Measurements from ENCODE around the gene SEMA5A.

Gene SEMA5A

DNA sequence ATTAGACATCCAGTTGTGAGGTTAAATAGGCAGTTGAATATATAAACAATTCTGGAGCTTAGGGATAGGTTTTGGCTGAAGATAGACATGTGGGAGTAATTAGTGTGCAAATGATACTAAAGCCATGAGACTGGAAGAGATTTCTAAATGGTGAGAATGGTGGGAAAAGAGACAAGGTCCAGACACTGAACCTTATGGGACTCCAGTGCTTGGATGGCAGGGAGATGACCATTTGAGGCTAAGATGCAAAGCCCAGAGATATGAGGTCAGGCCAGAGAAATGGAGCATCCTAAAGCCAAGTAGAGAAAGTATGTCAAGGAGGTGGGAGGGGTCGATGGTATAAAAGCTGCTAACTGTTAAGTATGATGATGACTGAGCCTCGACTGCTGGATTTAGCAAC lies 115.6 kb downstream of the SEMA5A start:
- TF ChIP-seq, protein P1, sequence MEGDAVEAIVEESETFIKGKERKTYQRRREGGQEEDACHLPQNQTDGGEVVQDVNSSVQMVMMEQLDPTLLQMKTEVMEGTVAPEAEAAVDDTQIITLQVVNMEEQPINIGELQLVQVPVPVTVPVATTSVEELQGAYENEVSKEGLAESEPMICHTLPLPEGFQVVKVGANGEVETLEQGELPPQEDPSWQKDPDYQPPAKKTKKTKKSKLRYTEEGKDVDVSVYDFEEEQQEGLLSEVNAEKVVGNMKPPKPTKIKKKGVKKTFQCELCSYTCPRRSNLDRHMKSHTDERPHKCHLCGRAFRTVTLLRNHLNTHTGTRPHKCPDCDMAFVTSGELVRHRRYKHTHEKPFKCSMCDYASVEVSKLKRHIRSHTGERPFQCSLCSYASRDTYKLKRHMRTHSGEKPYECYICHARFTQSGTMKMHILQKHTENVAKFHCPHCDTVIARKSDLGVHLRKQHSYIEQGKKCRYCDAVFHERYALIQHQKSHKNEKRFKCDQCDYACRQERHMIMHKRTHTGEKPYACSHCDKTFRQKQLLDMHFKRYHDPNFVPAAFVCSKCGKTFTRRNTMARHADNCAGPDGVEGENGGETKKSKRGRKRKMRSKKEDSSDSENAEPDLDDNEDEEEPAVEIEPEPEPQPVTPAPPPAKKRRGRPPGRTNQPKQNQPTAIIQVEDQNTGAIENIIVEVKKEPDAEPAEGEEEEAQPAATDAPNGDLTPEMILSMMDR (conservative IDR thresholded peaks at IDR 0.05), result no peak
- H3K27ac ChIP-seq, result no peak overlapping the region

DNA sequence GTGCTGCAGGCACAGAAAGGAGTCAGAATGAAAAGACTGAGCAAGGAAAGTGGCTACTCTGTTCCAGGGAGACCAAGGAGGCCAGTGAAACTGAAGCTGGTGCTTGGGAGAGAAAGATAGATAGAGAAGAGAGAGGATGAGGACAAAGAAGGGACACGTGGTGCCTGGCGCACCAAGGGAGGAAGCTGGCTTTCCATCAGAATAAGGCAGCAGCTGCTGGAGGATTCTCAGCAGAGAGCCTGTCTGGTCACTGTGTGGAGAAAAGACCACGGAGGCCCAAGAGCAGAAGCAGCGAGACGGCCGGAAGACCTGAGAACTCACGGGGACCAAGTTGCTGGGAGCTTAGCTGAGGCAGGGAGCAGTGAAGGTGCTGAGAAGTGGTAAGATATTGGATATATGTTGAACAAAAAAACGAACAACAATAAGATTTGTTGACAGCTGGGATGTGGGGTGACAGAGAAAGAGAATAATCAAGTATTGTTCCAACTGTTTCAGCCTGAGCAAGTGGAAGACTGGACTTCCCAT lies 116.1 kb downstream of the SEMA5A start:
- no peak overlapping the region for H3K27ac ChIP-seq
- TF ChIP-seq, protein P1 (conservative IDR thresholded peaks at IDR 0.05), result no peak

DNA sequence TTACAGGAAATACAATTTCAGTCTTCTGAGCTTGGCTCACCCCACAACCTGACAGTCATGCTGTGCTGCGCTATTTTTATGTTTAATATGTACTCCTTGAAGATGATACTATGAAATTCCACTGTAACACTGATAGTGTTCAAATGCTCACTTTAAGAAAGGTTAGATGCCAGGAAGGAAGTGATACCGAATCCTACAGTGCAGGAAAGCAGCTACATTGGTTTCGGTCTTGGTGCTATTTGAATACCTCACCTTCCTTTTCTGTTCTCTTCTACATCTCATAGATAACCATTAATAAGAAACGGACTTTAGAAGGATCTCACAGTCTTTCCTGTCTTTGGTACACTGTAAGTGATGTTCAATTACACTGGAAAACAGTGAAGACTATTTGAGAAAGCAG lies 117.6 kb downstream of the SEMA5A start:
- TF ChIP-seq, protein P1 (conservative IDR thresholded peaks at IDR 0.05), result no peak
- no peak overlapping the region for H3K27ac ChIP-seq

DNA sequence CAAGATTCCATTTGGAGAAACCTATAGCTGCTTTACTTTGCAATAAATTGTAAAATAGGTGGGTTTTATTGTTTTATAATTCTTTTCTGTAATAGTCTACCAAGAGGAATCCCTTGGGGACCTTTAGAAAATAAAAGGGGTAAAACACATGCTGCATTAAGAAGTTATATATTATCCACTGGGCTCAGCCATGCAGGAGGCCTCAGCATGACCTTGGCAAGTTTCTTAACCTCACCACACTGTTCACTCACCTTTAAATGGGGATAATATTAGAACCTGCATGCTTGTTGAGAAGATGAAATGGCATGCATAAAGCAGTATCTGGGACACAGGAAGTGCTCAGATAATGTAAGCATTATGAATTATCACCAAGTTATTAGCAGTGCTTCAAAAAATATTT lies 120.2 kb downstream of the SEMA5A start:
- no peak overlapping the region for H3K27ac ChIP-seq
- TF ChIP-seq, protein P1 (conservative IDR thresholded peaks at IDR 0.05), result no peak

DNA sequence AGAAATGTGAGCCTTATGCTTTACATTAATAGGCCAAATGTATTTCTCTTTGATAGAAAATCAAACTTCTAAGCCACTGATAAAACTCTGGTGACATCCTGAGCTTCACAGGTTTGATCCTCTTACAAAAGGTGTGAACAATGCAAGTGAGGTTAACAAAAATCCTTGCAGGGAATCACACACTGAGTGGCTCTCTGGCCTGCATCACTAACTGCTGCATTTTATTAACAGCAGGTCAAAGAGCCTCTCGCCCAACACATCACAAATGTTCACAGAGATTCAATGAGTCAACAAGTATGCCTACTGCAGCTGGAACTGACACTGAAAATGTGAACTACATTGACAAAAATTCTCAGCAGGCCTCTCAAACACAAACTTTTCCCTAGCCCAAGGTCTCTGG lies 122.3 kb downstream of the SEMA5A start:
- no peak overlapping the region for H3K27ac ChIP-seq

DNA sequence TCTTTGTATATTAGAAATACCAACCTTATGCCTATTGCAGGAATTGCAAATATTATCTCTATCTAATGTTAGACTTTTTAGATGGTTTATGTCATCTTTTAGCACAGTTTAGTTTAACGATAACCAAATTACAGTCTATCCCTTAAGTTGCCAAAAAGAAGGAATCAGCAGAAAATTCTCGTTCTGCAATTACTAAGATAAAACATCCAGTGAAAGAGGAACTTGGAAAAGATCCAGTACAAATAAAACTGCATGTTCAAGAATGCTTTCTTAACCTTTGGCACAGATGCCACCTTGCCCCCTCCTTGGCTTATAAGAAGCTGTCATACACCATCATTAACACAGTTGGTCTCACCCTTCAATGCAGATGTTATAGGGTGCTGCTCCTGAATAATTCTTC lies 124.0 kb downstream of the SEMA5A start:
- no peak overlapping the region for H3K27ac ChIP-seq
- TF ChIP-seq, protein P1 (conservative IDR thresholded peaks at IDR 0.05), result no peak

More for the DNA sequence above, 122.3 kb downstream of the SEMA5A start:
- TF ChIP-seq, protein P1 (conservative IDR thresholded peaks at IDR 0.05), result no peak

DNA sequence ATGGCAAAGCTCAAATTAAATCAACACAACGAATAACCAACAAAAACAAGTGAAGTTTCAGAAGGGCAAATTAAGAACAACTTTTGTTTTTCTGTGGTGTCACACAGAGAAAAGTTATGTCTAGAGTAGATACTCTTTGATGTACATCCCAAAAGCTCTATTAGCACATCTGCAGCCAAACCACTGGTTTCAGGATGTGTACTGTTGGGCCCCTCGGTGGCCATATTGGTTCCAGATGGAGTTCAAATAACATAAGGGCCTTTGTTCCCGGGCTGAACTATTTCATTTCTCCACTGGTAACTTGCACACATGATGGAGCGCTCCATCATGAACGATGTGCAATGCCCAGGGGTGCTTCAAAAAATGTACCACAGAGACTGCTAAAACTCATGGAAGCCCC lies 126.1 kb downstream of the SEMA5A start:
- H3K27ac ChIP-seq, result no peak overlapping the region
- TF ChIP-seq, protein P1 (conservative IDR thresholded peaks at IDR 0.05), result no peak

Data from VCaP (cell line).